ENCODE data around the gene MAP2K5.

MAP2K5 gene

DNA sequence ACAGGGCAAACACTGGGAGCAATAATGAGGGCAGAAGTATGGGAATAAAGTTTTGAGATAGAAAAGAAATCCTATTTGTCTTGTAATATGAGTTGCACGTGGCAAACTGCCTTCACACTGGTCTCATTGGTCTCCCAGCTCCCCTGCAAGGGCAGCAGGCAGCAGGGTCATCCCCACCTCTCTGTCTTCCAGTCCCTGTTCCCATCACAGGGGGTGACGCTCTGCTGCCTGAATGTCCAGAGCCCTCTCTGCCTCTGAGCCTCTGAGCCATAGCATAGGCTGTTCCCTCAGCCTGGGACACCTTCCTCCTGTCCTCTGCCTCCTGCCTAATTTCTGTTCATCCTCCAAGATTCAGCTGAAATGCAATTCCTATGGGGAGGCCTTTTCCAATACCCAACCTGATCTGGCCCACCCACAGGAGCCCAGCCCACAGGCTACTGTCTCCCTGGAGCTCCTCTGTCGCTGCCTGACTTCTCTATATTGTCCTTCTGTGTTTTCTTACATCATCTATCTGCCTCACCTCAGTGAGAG, 270.7 kb downstream of the MAP2K5 start:
- no peak for DNase-seq

DNA sequence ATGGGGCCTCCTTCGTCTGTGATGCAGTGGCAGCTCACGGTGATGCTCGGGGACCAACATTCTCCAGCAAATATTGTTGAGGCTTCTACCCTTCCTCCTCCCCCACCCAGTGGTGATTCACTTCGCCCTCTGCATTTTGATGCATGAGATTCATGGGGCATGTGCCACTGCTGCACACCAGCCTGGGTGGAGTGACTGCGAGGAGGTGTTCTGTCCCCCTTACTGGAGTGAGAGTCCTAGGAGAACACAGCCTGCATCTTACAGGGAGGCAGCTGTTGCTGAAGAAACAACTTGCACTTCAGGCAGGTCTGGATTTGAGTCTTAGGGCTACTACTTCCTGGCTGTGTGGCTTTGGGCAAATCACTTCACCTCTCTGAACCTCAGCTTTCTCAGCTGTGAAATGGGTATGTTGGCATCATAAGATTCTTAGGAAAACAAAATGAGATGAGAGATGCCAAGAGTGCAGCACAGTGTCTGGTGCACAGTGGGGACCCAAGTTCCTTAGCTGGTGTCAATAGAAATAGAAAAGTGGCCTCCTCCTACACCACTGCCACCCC, 272.6 kb downstream of the MAP2K5 start:
- DNase-seq, result no peak

DNA sequence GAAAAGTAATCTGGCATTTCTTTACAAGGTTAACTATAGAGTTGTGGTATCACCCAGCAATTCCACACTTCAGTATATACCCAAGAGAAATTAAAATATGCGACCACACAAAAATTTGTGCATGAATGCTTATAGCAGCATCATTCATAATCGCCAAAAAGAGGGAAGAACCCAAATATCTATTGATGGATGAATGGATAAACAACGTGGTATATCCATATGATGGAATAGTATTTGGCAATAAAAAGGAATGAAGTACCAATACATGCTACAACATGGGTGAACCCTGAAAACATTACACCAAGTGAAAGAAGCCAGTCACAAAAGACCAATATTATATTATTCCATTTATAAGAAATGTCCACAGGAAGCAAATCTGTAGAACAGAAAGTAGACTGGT, 274.2 kb downstream of the MAP2K5 start:
- no peak for DNase-seq

DNA sequence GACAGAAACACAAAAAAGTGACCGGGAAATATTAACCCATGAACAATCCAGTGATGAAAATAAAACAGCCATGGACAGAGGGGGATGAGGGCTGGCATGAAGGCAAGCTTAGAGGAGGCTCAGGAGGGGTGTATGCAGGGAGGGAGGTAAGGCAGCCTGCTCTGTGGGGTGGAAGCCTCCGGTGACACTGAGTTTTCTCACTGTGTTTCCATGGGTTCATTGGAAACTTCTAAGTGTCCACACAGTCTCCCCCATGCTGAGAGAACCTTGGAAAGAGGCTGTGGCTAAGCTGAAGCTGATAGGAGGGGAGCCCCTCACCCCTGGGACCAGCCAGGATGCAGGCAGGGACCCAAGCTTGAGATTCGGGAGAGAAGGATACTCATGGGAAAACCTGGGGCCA, 276.0 kb downstream of the MAP2K5 start:
- no peak for DNase-seq

DNA sequence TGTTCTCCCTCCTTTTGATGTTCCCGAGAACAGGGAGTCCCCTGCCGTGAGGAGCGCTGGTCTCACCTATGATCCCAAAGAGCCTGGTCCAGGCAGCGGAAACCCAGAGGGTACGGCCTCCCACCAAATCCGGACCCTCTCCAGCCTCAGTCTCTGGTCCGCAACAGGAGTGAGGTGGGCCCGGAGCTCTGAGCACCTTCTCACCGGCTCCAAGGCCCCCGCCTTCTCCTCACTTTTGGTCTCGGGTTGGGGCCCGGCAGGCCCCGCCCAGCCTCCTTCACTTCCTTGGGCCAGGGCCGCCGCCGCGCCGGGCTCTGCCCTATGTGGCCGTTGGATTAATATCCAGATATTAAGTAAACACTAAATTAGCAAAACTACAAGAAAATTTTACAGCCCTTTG, 277.1 kb downstream of the MAP2K5 start:
- DNase-seq, result no peak

DNA sequence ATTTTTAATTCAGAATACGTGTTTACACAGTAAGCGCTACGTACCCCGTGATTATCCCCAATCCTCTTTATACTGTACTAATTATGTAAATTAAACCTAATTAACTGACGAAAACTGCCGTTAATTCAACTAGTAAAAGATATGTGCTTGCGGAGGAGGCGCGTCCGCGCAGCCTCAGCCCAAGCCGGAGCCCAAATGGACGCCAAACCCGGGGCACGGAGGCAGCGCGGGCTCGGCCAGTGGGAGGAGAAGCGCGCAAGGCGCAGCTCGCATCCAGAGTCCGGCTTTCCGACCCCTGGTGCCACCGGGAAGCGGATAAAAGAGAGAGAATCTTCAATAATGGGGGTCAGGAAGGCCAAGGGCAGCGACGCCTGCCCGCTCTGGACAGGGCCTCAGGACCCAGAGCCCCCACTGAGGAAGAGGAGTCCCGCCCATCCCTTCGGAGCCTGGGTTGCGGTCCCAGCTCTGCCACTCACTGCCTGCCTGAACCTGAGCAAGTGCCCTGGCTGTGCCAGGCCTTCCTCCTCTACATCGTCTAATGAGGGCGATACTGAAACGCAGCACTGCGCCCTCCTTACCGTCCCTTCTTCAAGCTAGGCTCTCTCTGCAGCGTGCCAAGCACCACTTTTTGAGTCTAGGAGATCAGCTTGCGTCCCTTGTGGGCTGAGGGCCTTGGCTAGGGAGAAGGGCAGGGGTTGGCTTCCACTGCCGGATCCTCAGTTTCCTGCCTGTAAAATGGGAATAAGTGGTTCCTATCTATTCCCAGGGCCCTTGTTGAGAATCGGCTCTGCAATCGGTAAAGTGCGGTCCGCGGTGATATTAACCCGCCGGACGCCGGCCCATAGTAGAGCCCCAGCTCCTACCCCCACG, 277.9 kb downstream of the MAP2K5 start:
- DNase-seq, result no peak

DNA sequence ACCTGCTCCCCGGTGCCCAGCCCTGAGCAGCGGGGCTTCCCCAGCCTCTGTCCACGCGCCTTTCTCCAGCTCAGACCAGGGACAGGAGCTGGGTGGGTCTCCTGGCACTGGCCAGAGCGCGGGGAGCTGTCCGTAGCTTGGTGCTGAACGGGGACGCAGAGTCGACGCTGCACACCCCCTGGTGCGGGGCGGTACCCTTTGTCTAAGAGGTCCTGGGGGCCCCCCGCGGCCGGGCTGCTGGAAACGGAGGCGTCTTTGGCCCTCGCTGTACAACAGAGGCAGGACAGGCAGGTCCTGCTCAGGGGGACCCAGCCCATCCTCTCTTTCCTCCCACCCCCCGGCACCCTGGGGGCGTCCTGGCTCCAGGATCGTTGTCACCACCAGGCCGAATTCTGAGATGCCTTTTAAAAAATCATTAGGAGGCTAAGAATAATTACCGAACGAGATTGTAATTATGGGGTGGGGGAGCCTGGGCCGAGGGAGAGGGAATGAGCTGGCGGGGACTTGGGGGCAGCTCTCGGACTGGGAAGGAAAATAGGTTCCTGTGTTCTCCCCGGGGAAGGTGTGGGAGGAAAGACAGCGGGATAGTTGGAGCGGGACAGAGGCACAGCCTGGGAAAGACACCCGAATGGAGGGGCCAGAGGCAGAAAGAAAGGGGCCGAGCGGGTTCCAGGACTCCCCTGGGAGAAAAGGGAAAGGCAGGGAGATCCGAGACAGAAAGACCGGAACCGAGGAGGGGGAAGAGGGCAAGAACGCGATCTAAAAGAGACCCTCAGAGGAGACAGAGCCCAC, 278.7 kb downstream of the MAP2K5 start:
- DNase-seq, result no peak

DNA sequence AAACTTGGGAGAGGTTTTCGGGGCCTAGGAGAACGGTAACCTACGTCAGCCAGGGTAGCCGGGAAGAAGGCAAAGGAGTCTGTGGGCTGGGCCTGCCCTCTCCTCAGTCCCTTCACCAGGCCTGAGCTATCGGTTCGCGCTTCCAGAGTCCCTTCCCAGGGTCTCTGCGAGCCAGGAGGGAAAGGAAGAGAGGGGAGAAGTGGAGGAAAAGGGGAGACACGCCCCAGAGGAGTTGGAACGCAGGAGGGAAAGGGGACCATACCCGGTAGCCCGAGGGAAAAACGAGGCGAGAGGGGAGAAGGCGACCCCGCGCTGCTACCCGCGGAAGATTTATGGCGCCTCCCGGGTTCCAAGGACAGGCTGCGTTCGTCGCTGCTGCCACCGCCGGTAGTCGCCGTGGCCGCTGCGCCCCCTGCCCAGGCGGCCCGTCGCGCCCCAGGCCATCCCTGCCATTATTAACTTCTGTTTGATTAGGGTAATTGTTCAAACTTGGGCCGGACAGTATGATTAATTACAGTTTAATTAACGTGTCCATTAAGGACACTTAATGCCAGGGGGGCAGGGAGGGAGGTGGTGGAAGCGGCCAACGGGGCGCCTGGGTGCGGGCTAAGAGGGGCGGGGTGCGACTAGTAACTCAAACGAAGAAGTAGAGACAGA, 279.4 kb downstream of the MAP2K5 start:
- no peak for DNase-seq

DNA sequence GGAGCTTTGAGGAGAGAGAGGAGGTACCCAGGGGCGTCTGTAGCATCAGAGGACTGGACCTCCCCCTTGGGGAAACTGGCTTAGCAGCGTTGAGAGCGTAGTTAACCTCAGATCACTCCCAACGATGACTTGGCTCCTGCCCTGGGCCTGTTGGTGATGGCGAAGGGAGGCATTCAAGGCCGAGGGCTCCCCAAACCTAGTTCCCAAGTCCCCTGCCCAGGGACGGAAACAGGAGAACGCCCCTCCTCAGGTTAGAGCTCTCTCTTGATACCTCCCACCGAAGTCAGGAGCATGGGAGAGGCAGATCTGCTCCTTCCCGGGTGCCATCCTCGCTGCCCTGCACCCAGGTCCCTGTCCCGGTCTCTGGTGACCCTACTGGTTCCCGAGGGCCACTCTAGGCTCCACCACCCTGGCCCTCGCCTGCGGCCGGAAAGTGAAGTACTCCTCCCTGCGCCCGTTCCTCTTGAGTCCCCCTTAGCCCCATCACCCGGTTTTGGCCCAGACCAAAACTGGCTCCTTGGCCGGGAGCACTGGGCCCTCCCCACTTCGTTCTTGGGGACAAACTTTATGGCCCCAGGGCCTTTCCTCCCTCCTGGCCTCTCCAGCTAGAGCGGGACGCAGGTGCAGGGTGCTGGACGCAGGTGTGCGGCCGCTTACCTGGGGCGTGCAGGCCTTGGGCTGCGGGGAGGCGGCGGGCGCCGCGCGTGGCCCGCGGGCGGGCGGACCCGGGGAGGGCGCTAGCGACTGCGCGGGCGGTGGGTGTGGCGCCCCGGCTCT, 280.2 kb downstream of the MAP2K5 start:
- no peak for DNase-seq

DNA sequence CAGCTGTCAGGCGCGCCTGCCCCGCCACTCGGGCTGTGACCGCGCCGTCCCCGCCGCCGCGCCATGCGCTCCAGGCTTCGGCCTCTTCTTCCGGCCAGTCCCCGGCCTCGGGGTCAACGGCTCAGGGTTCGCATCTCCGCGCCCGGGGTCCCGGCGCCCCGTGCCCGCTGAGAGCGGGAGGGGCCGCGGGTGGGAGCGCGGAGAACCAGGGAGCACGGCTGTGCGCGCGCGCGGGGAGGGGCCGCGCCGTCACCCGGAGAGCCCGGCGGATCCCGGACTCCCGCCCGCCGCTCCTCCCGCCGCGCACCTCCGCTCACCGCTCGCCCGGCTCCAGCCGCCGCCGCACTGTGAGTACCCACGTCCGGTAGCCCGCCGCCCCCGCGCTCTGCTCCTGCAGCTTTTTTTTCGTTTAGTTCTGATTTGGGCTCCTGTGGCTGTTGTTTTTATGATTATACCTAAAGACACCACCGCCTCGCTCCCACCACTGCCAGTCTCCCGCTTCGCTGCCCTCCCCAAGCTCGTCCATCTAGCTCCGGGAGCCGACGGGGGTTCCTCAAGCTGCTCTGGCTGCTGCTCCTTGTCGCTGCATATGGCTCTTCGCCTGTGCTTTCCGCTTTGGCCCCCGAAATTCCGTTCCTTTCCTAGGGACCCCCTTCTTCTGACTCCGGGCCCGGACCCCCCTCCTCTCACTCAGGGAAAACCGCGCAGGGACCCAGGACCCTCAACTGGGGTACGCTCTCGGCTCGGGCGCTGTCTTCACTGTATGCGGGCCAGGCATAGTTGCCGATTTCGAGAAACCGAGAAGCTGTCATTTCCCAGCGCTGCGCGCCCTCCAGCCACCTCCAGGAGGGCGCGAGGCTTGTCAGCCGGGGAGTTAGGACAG, 281.1 kb downstream of the MAP2K5 start:
- no peak for DNase-seq

DNA sequence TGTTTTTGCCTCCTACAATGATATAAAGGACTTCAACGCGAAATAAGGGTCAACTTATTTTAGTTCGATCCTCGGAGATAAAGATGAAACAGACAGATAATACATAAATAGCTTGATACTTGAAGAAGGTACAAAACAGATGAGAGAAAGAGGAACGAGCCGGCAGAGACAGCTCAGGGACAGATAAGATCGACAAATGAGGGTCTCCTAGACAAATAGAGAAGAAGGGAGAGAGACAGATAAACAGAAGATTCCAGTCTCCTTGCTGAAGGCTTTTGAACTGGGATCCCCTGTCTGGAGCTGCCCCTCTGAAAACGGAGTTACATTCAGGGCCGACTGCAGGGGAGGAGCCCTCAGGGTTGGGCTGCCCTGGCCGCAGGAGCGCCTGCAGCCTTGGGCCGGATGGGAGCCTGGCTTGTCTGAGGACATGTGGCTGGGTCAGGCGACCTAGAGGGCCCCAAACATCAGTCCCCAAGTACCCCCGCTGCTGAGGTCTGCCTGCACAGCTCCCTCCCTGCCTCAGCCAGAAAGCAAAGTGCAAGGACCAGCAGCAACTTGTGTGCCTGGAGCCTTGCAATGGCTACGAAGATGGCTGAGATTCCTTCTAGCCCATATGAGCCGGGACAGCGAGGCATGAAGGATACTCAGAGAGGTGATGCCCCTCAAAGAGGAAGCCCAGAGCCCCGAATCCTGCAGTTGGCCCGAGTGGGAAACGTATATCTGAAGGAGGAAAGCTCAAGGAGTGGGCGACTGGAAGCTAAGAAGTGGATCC, 281.9 kb downstream of the MAP2K5 start:
- DNase-seq, result no peak

DNA sequence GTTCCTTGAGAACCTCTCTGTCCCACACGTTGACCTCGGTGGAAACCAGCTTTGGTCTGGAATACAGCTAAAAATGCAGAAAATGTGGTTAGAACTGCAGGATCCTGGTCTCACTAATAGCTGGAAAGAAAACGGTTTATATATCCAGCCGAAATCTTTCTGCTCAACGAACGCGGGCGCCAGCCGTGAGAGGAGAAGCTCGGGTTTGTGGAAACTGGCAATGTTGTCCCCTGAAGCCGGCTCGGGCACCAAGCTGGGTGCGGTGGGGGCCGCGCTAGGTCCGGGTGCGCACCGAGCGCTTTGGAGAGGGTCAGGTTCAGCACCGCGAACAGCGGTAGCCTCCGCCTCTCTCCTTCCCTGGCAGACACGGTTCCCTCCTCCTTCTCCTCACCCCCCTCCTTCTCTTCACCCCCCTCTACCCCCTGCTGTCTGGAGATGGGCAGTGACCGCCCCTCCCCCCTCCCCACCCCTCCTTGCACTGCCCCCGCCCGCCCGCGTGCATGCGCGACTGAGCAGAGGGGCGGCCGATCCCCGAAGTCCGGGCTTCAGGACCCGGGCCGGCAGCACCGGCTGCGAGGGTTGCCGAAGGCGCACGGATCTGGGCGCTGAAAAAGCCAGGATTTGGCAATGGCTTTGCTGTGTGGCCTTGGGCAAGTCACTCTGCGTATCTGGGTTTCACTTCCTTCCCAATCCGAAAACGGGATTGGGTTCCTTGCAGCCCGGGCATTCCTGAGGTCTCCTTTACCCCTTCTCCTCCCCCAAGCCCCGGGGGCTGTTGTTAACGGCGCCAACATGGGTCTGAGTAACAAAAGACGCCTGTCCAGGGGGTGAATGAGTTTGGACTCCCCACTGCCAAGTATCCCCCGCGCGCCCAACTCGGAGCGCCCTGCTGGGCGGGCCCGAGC, 282.7 kb downstream of the MAP2K5 start, which contains the start of gene SKOR1:
Gene SKOR1, plus strand, starts transcription at position 534 of the 905 bp plus-strand sequence. Its CDS starts 94 bp downstream, at position 628.
- DNase-seq, result no peak

DNA sequence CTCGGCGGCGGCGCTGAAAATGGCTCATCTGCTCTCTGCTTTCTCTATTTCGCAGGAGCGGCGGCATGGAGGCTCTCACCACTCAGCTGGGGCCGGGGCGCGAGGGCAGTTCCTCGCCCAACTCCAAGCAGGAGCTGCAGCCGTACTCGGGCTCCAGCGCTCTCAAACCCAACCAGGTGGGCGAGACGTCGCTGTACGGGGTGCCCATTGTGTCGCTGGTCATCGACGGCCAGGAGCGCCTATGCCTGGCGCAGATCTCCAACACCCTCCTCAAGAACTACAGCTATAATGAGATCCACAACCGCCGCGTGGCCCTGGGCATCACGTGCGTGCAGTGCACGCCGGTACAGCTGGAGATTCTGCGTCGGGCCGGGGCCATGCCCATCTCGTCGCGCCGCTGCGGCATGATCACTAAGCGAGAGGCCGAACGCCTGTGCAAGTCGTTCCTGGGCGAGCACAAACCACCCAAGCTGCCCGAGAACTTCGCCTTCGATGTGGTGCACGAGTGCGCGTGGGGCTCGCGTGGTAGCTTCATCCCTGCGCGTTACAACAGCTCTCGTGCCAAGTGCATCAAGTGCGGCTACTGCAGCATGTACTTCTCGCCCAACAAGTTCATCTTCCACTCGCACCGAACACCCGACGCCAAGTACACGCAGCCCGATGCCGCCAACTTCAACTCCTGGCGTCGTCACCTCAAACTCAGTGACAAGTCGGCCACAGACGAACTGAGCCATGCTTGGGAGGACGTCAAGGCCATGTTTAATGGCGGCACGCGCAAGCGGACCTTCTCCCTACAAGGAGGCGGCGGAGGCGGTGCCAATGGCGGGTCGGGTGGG, 283.6 kb downstream of the MAP2K5 start:
- DNase-seq, result no peak

DNA sequence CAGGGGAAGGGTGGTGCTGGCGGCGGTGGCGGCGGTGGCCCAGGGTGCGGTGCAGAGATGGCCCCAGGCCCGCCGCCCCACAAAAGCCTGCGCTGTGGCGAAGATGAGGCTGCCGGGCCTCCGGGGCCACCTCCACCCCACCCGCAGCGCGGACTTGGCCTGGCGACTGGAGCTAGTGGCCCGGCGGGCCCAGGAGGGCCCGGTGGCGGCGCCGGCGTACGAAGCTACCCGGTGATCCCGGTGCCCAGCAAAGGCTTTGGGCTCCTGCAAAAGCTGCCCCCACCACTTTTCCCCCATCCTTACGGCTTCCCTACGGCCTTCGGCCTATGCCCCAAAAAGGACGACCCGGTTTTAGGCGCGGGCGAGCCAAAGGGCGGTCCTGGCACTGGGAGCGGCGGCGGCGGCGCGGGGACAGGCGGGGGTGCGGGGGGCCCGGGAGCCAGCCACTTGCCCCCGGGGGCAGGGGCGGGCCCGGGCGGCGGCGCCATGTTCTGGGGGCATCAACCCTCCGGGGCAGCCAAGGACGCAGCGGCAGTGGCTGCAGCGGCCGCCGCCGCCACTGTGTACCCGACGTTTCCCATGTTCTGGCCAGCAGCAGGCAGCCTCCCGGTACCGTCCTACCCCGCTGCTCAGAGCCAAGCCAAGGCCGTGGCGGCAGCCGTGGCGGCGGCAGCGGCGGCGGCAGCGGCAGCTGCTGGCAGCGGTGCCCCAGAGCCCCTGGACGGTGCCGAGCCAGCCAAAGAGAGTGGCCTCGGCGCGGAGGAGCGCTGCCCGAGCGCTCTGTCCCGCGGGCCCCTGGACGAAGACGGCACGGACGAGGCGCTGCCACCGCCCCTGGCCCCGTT, 284.4 kb downstream of the MAP2K5 start:
- no peak for DNase-seq

DNA sequence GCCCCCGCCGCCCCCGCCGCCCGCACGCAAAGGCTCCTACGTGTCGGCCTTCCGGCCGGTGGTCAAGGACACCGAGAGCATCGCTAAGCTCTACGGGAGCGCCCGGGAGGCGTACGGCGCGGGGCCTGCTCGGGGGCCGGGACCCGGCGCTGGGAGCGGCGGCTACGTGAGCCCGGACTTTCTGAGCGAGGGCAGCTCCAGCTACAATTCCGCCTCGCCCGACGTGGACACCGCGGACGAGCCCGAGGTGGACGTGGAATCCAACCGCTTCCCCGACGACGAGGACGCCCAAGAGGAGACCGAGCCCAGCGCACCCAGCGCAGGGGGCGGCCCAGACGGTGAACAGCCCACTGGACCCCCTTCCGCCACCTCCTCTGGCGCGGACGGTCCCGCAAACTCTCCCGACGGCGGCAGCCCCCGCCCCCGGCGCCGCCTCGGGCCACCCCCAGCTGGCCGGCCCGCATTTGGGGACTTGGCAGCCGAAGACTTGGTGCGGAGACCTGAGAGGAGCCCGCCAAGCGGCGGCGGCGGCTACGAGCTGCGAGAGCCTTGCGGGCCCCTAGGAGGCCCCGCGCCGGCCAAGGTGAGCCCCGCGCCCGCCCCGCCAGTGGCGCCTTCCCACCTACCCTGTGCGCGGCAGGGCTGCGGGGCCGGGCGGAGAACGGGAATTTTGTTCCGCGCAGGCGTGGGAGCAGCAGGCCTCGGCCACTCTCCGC, 285.2 kb downstream of the MAP2K5 start:
- DNase-seq, result no peak

DNA sequence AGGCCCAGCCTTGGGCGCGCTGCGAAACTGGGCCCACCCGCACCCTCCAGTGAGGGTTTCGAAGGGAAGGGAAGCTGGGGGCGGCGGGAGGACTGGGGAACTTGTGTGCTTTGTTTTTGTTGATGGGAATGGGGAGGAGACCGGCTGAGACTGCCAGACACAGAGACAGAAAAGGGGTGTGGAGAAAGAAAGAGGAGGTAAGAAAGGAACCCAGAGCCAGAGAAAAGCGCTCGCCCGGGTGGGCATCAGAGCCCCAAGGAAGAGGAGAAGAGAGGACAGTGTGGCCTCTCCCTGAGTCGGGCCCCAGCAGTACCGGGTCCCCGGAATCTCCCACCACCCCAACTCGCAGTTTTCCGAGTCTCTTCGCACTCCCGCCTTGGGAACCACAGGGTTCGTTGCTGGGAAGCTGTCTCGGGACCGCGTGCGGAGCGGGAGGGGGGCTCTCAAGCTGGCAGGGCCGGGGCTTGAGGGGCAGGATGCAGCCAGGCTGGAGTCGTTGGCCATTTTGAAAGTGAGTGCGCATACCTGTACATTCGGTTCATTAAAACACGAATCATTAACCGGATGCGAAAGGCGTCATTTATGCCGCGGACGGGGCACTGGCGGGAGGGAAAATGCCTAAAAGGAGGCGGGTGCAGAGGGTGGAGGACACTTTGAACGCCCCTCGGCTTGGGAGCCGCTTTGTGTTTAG, 285.9 kb downstream of the MAP2K5 start:
- DNase-seq, result no peak

Measured in NCI-H2107 (cell line).